Gastroesophageal sphincter (tissue), 4 donors: Measurements from ENCODE around the gene PUSL1. TPM values are rescaled to one million over a fixed set of nuclear protein-coding genes. Genes with fewer than 3 reads are reported as not detected.
A peak's percentile ranks its signal among the peaks of the same experiment; 100 is the strongest.
"Not testable (repeated sequence)": the region's sequence is repeated elsewhere in the genome, so short reads cannot be mapped to it uniquely, and the experiment has no call there.

ENCODE experiments used
- ATAC-seq: fragments of 150-250 bp; one replicate; pipeline ENCODE4 v1.9.1; 2016; ENCODE audit warnings: mild to moderate bottlenecking, moderate library complexity
- H3K27ac ChIP-seq, 4 donors: fragments of 200-600 bp; sonication (generic) in 3 of 4; 1 replicate in 3 of 4; 2 replicates in 1 of 4; pipeline ENCODE4 v1.5.1; 2016 to 2019
- H3K27me3 ChIP-seq: fragments of 200-600 bp; sonication (generic); one replicate; pipeline ENCODE4 v1.5.1; 2019
- H3K36me3 ChIP-seq, 2 donors: fragments of 200-600 bp; sonication (generic); one replicate each; pipeline ENCODE4 v1.5.1; 2019; ENCODE audit warnings: control low read depth in 1 of 2
- H3K4me1 ChIP-seq, 3 donors: fragments of 200-600 bp; sonication (generic); 1 replicate in 2 of 3; 2 replicates in 1 of 3; pipeline ENCODE4 v1.5.1; 2016 to 2019; ENCODE audit warnings: control low read depth in 2 of 3
- H3K4me3 ChIP-seq, 2 donors: fragments of 200-600 bp; sonication (generic); one replicate each; pipeline ENCODE4 v1.5.1; 2019; ENCODE audit warnings: mild to moderate bottlenecking in 1 of 2, moderate library complexity in 1 of 2
- H3K9me3 ChIP-seq, 3 donors: fragments of 200-600 bp; sonication (generic); one replicate each; pipeline ENCODE4 v1.5.1; 2017 to 2019; ENCODE audit warnings: control low read depth in 2 of 3
- CTCF ChIP-seq, 4 experiments: fragments of 200-600 bp in 2 of 4; fragments of 450-650 bp in 2 of 4; sonication (generic) in 1 of 4; IDR thresholded peaks; one replicate each; pipeline ENCODE4 v1.5.1; 2017 to 2019; ENCODE audit warnings: antibody characterized with exemption in 4 of 4, mild to moderate bottlenecking in 2 of 4, moderate library complexity in 2 of 4
- EP300 ChIP-seq: sonication (generic); formaldehyde crosslinking; IDR thresholded peaks from one replicate; pipeline ENCODE4 v1.6.1; 2017; ENCODE audit warnings: antibody characterized with exemption, mild to moderate bottlenecking
- POLR2A ChIP-seq, 2 donors: fragments of 450-650 bp; IDR thresholded peaks; one replicate each; pipeline ENCODE4 v1.6.1; 2017; ENCODE audit warnings: antibody characterized with exemption in 2 of 2, mild to moderate bottlenecking in 2 of 2, moderate library complexity in 1 of 2
- POLR2AphosphoS5 ChIP-seq: sonication (generic); formaldehyde crosslinking; IDR thresholded peaks from one replicate; pipeline ENCODE4 v1.6.1; 2017; ENCODE audit warnings: antibody characterized with exemption
- WGBS, 2 donors: methylation state at CpG; one replicate each; pipeline ENCODE4 v1.1.5; 2018; ENCODE audit warnings: low coverage in 1 of 2; 5-methylcytosine and 5-hydroxymethylcytosine counted together
- total RNA-seq, 4 donors: library from RNA; depleted of rRNA; stranded (reverse); fragments of >200 nt; gene quantifications; one replicate each; pipeline ENCODE4 v1.1.0, GENCODE V29; 2016

The PUSL1 gene
- total RNA-seq, 4 donors from 2014 or later: 12.5 to 24.2 (median 19.4) TPM

GRCh38 chr1:1313500-1314236, 5.3 kb downstream of the PUSL1 start:
- peaks cover 0 to 75% of the 10 kb centered on the region in 2 donors for H3K36me3 ChIP-seq

GRCh38 chr1:1314237-1314586, 5.8 kb downstream of the PUSL1 start:
- no peak for TF ChIP-seq POLR2A (IDR thresholded peaks at IDR 0.05)
- no peaks in the 10 kb centered on the region for H3K27me3 ChIP-seq
- no peaks in the 10 kb centered on the region for H3K9me3 ChIP-seq
- H3K36me3 ChIP-seq: peaks cover 0 to 81% of the 10 kb centered on the region in 2 donors
- no peak overlapping the region for H3K4me3 ChIP-seq
- H3K27ac ChIP-seq: peak overlapping the region in 1 of 4 donors; percentile 86
- peaks cover 3 to 62% (median 17%) of the 10 kb centered on the region in 3 donors for H3K4me1 ChIP-seq
- no CpG with 5 or more reads among the region's 15 CpGs for WGBS, 2 donors
- ATAC-seq: no peak

More at GRCh38 chr1:1313500-1314236, 5.3 kb downstream of the PUSL1 start:
- no peak for ATAC-seq
- no CpG with 5 or more reads among the region's 37 CpGs for WGBS, 2 donors
- peaks cover under 1 to 62% (median 14%) of the 10 kb centered on the region in 3 donors for H3K4me1 ChIP-seq
- TF ChIP-seq POLR2AphosphoS5 (no peak), CTCF (IDR thresholded peaks at IDR 0.05) (no peak), EP300 (no peak), POLR2A (IDR thresholded peaks at IDR 0.05) (no peak)
- no peak overlapping the region for H3K27ac ChIP-seq
- no peak overlapping the region for H3K4me3 ChIP-seq
- H3K9me3 ChIP-seq: no peaks in the 10 kb centered on the region
- no peaks in the 10 kb centered on the region for H3K27me3 ChIP-seq

GRCh38 chr1:1314678-1315335, 6.4 kb downstream of the PUSL1 start:
- WGBS, 2 donors: 84% methylated on average over 11 of the region's 23 CpGs; no CpG with 5 or more reads in 1 of the 2 donors
- H3K4me1 ChIP-seq: peaks cover 3 to 62% (median 12%) of the 10 kb centered on the region in 3 donors
- no peaks in the 10 kb centered on the region for H3K27me3 ChIP-seq
- no peak for ATAC-seq
- H3K36me3 ChIP-seq: peaks cover 0 to 85% of the 10 kb centered on the region in 2 donors
- H3K4me3 ChIP-seq: no peak overlapping the region
- TF ChIP-seq POLR2A (IDR thresholded peaks at IDR 0.05): no peak
- TF ChIP-seq POLR2AphosphoS5: no peak
- no peak for TF ChIP-seq EP300
- no peak for TF ChIP-seq CTCF (IDR thresholded peaks at IDR 0.05)
- no peaks in the 10 kb centered on the region for H3K9me3 ChIP-seq
- peak overlapping the region in 3 of 4 donors; percentile 68 to 86 (median 85) for H3K27ac ChIP-seq

GRCh38 chr1:1315435-1315954, 7.1 kb downstream of the PUSL1 start:
- ATAC-seq: no peak
- TF ChIP-seq EP300 (no peak), CTCF (IDR thresholded peaks at IDR 0.05) (no peak), POLR2AphosphoS5 (no peak), POLR2A (IDR thresholded peaks at IDR 0.05) (no peak)
- Histone ChIP-seq H3K4me3 (no peak overlapping the region), H3K27ac (peak overlapping the region in 3 of 4 donors; percentile 68 to 86 (median 85)), H3K9me3 (no peaks in the 10 kb centered on the region), H3K36me3 (peaks cover 0 to 85% of the 10 kb centered on the region in 2 donors), H3K4me1 (peaks cover 3 to 62% (median 12%) of the 10 kb centered on the region in 3 donors), H3K27me3 (no peaks in the 10 kb centered on the region)
- 40 to 80% methylated on average over 1 of the region's 26 CpGs for WGBS, 2 donors

GRCh38 chr1:1316199-1316598, 7.8 kb downstream of the PUSL1 start:
- H3K4me3 ChIP-seq, ATAC-seq, H3K27me3 ChIP-seq, H3K9me3 ChIP-seq: not testable (repeated sequence)
- peaks cover 0 to 82% of the 10 kb centered on the region in 2 donors for H3K36me3 ChIP-seq
- H3K27ac ChIP-seq: peak overlapping the region in 3 of 4 donors; percentile 34 to 86 (median 85)
- 88 to 95% methylated on average over 5 to 6 of the region's 8 CpGs for WGBS, 2 donors
- H3K4me1 ChIP-seq: peaks cover 3 to 65% (median 19%) of the 10 kb centered on the region in 3 donors
